Esophagus squamous epithelium (tissue), 5 donors: ENCODE results near the gene NEU3. TPM values are rescaled to one million over a fixed set of nuclear protein-coding genes. Genes with fewer than 3 reads are reported as not detected.
A peak's percentile ranks its signal among the peaks of the same experiment; 100 is the strongest.
"Not testable (repeated sequence)": the region's sequence is repeated elsewhere in the genome, so short reads cannot be mapped to it uniquely, and the experiment has no call there.

Experiments used
- DNase-seq: peaks from one replicate; lab custom pipeline; 2025; lab: John Stamatoyannopoulos, UW
- H3K27ac ChIP-seq, 4 donors: fragments of 200-600 bp; sonication (generic); one replicate each; pipeline ENCODE4 v1.5.1; 2016 to 2019; ENCODE audit warnings: mild to moderate bottlenecking in 1 of 4
- H3K27me3 ChIP-seq, 4 donors: fragments of 200-600 bp; sonication (generic); 1 replicate in 3 of 4; 2 replicates in 1 of 4; pipeline versions ENCODE4 v1.5.1 to v1.6.0; 2017 to 2021; ENCODE audit warnings: antibody characterized with exemption in 1 of 4
- H3K36me3 ChIP-seq, 3 donors: fragments of 200-600 bp; sonication (generic); one replicate each; pipeline ENCODE4 v1.5.1; 2016 to 2019
- H3K4me1 ChIP-seq, 3 donors: fragments of 200-600 bp; sonication (generic); one replicate each; pipeline ENCODE4 v1.5.1; 2017 to 2019
- H3K4me3 ChIP-seq, 4 donors: fragments of 200-600 bp; sonication (generic); 1 replicate in 3 of 4; 2 replicates in 1 of 4; pipeline ENCODE4 v1.5.1; 2016 to 2019; ENCODE audit warnings: mild to moderate bottlenecking in 2 of 4, moderate library complexity in 1 of 4
- H3K9me3 ChIP-seq, 3 donors: fragments of 200-600 bp; sonication (generic); one replicate each; pipeline ENCODE4 v1.5.1; 2016 to 2019
- CTCF ChIP-seq, 6 experiments: fragments of 450-650 bp in 4 of 6; fragments of 200-600 bp in 2 of 6; sonication (generic) in 2 of 6; IDR thresholded peaks; one replicate each; pipeline ENCODE4 v1.5.1; 2016 to 2019; ENCODE audit warnings: antibody characterized with exemption in 6 of 6, mild to moderate bottlenecking in 4 of 6, moderate library complexity in 4 of 6
- POLR2A ChIP-seq, 4 donors: fragments of 450-650 bp; IDR thresholded peaks; one replicate each; pipeline ENCODE4 v1.6.1; 2017; ENCODE audit warnings: antibody characterized with exemption in 4 of 4, mild to moderate bottlenecking in 4 of 4, moderate library complexity in 3 of 4
- WGBS, 2 donors: methylation state at CpG; one replicate each; pipeline ENCODE4 v1.1.5; 2018; 5-methylcytosine and 5-hydroxymethylcytosine counted together
- intact Hi-C: fragments of 100-400 bp; cut with DNase I; formaldehyde crosslinking; loops from one replicate; pipeline ENCODE4 v1.15.0; 2022
- total RNA-seq, 4 donors: library from RNA; depleted of rRNA; stranded (reverse); fragments of >200 nt; gene quantifications; one replicate each; pipeline ENCODE4 v1.1.0, GENCODE V29; 2016
- donor health status: DM: yes; HTN: yes; CAD: no.

The NEU3 gene
- total RNA-seq, 4 donors from 2014 or later: 0.99 to 5.5 (median 4.2) TPM

- Histone ChIP-seq H3K4me1 (no peaks in the 10 kb centered on the region), H3K9me3 (no peaks in the 10 kb centered on the region), H3K36me3 (peaks cover 0 to 13% (median 0%) of the 10 kb centered on the region in 3 donors), H3K27ac (no peak overlapping the region), H3K27me3 (no peaks in the 10 kb centered on the region), H3K4me3 (no peak overlapping the region)
- no peak for DNase-seq
- WGBS, 2 donors: 8 to 22% methylated on average over 1 of the region's 1 CpG
- intact Hi-C loops: no loop called here
- TF ChIP-seq CTCF (IDR thresholded peaks at IDR 0.05) (no peak), POLR2A (IDR thresholded peaks at IDR 0.05) (no peak)
These were observed 25.4 kb downstream of the NEU3 start for GRCh38 chr11:75014129-75014528.

DNA sequence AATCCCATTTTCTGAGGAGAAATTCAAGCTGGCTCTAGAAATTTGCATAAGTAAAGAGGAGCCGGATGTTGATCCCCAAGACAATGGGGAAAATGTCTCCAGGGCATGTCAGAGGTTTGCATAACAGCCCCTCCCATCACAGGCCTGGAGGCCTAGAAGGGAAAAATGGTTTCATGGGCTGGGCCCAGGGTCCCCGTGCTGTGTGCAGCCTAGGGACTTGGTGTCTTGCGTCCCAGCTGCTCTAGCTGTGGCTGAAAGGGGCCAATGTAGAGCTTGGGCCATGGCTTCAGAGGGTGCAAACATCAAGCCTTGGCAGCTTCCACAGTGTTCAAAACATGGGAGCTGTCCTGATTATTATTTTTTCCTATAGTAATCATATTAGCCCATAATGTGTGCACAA is 30.5 kb downstream of the NEU3 start:
- H3K4me3 ChIP-seq, H3K4me1 ChIP-seq, H3K27me3 ChIP-seq, intact Hi-C loops, DNase-seq, H3K27ac ChIP-seq, H3K36me3 ChIP-seq, H3K9me3 ChIP-seq: not testable (repeated sequence)
- 76 to 85% methylated on average over 3 of the region's 3 CpGs for WGBS, 2 donors

- H3K36me3 ChIP-seq, H3K9me3 ChIP-seq, H3K27ac ChIP-seq, H3K4me1 ChIP-seq, H3K27me3 ChIP-seq, DNase-seq, H3K4me3 ChIP-seq: not testable (repeated sequence)
- 69 to 76% methylated on average over 4 of the region's 5 CpGs for WGBS, 2 donors
- intact Hi-C loops: loop anchor here (5.0 kb wide), 1 partner anchor 227 kb away; no protein-coding TSS in a partner anchor
These were observed 31.6 kb downstream of the NEU3 start for GRCh38 chr11:75020328-75020727.

- no peak overlapping the region for H3K27ac ChIP-seq
- 74 to 90% methylated on average over 3 of the region's 3 CpGs for WGBS, 2 donors
- no peaks in the 10 kb centered on the region for H3K27me3 ChIP-seq
- no peaks in the 10 kb centered on the region for H3K36me3 ChIP-seq
- DNase-seq: no peak
- no peak for TF ChIP-seq CTCF (IDR thresholded peaks at IDR 0.05)
- TF ChIP-seq POLR2A (IDR thresholded peaks at IDR 0.05): no peak
- no peaks in the 10 kb centered on the region for H3K9me3 ChIP-seq
- no peak overlapping the region for H3K4me3 ChIP-seq
- no peaks in the 10 kb centered on the region for H3K4me1 ChIP-seq
- intact Hi-C loops: loop anchor here (5.0 kb wide), 1 partner anchor 225 kb away; no protein-coding TSS in a partner anchor
These were observed 33.6 kb downstream of the NEU3 start for GRCh38 chr11:75022296-75022695.

- Histone ChIP-seq H3K9me3 (no peaks in the 10 kb centered on the region), H3K36me3 (no peaks in the 10 kb centered on the region), H3K27ac (no peak overlapping the region), H3K27me3 (no peaks in the 10 kb centered on the region), H3K4me1 (no peaks in the 10 kb centered on the region), H3K4me3 (no peak overlapping the region)
- no peak for DNase-seq
- intact Hi-C loops: loop anchor here (5.0 kb wide), 1 partner anchor 224 kb away; no protein-coding TSS in a partner anchor
- WGBS, 2 donors: 53 to 75% methylated on average over 3 of the region's 5 CpGs
- peak; percentile 86 to 97 (median 90) for TF ChIP-seq CTCF (IDR thresholded peaks at IDR 0.05)
- TF ChIP-seq POLR2A (IDR thresholded peaks at IDR 0.05): no peak
These were observed 34.1 kb downstream of the NEU3 start for GRCh38 chr11:75022759-75023396.

DNA sequence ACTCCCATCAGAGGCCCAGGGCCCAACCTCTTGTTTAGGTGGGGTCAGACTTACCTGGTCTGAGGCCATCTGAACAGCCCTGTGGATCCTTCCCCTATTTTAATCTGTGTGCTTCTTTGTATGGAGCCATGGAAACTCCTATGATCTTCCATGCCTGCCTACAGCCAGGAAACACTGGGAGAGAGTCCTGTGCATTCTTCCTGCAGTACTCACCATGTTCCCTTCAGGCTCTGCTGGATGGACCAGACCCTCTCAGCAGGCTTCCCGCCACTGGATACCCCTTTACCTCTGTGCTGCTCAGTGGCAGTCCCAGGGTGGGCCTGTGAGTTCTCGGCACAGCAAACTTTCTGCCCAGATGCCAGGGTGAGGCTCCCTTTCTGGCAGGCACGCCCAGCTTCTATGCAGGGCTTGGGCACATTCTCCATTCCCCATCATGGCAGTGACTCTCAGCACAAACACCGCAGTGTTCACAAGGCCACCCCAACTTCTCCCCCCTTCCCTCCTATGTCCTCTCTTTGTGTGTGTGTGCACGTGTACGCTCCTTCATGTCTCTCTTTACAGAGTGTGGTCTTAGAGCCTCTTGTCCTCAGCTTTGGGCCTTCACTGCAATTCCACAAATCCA is 34.8 kb downstream of the NEU3 start:
- Histone ChIP-seq H3K4me1 (no peaks in the 10 kb centered on the region), H3K27ac (no peak overlapping the region), H3K27me3 (no peaks in the 10 kb centered on the region), H3K36me3 (no peaks in the 10 kb centered on the region), H3K9me3 (no peaks in the 10 kb centered on the region), H3K4me3 (no peak overlapping the region)
- 89 to 97% methylated on average over 5 to 6 of the region's 6 CpGs for WGBS, 2 donors
- intact Hi-C loops: loop anchor here (5.0 kb wide), 1 partner anchor 224 kb away; no protein-coding TSS in a partner anchor
- TF ChIP-seq CTCF (IDR thresholded peaks at IDR 0.05) (no peak), POLR2A (IDR thresholded peaks at IDR 0.05) (no peak)
- DNase-seq: no peak
